Progenitor cell of endocrine pancreas (in vitro differentiated cells): Measurements from ENCODE around the gene CDKL2. TPM values are rescaled to one million over a fixed set of nuclear protein-coding genes. Genes with fewer than 3 reads are reported as not detected.
"Not testable (repeated sequence)": the region's sequence is repeated elsewhere in the genome, so short reads cannot be mapped to it uniquely, and the experiment has no call there.

Experiments used
- DNase-seq: peaks from one replicate; pipeline ENCODE4 v3.0.0; 2021; ENCODE audit warnings: low spot score; ENCODE audit not compliant: unreplicated experiment
- H3K27ac Mint-ChIP-seq: 2 replicates; pipeline ENCODE4 v1.8.0; 2021; ENCODE audit warnings: mild to moderate bottlenecking, moderate library complexity, mixed read lengths
- H3K27me3 Mint-ChIP-seq: 2 replicates; pipeline ENCODE4 v1.8.0; 2021; ENCODE audit warnings: mixed read lengths
- H3K36me3 Mint-ChIP-seq: 2 replicates; pipeline ENCODE4 v1.8.0; 2022; ENCODE audit warnings: mixed read lengths; ENCODE audit not compliant: insufficient read depth
- H3K4me1 Mint-ChIP-seq: 2 replicates; pipeline ENCODE4 v1.8.0; 2021; ENCODE audit warnings: low read depth, mixed read lengths
- H3K4me3 Mint-ChIP-seq: 2 replicates; pipeline ENCODE4 v1.8.0; 2021; ENCODE audit warnings: low read depth, mild to moderate bottlenecking, moderate library complexity, mixed read lengths
- H3K9me3 Mint-ChIP-seq: 2 replicates; pipeline ENCODE4 v1.8.0; 2021; ENCODE audit warnings: low read depth, mixed read lengths
- total RNA-seq: library from RNA; stranded (reverse); gene quantifications from 2 replicates; pipeline ENCODE4 v1.2.1, GENCODE V29; 2021
- TF ChIP-seq, protein P1 (sequence below): fragments of 200-600 bp; sonication (generic); IDR thresholded peaks from one replicate; pipeline ENCODE4 v1.5.0; 2021; ENCODE audit warnings: antibody characterized with exemption, mild to moderate bottlenecking; ENCODE audit not compliant: unreplicated experiment

Gene CDKL2
- total RNA-seq, 1 donor from 2014 or later, result 3.0 TPM

DNA sequence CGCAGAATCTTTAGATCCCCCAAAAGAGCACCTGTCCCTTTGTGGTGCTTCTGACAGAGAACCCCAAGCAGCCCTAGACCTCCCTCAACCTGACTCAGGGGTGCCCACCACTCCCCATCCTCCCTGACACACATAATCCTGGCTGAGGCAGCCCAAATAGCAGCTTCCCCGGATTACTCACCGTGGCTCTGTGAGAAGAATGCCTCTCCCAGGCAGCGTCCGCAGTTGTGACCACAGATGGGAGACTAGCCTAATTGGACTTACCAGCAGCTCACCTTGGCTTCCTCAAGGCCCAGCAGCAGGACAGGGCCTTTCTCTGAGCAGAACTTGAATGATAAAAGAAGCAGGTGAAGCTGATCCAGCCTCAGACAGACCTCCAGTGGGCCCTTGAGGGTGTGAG, 84.8 kb downstream of the CDKL2 start:
- Mint-ChIP-seq H3K9me3 (peaks cover 4% of the 10 kb centered on the region), H3K27ac (no peak overlapping the region), H3K27me3 (no peaks in the 10 kb centered on the region), H3K4me3 (no peak overlapping the region), H3K4me1 (peaks cover 4% of the 10 kb centered on the region), H3K36me3 (peaks cover 7% of the 10 kb centered on the region)
- TF ChIP-seq, protein P1, sequence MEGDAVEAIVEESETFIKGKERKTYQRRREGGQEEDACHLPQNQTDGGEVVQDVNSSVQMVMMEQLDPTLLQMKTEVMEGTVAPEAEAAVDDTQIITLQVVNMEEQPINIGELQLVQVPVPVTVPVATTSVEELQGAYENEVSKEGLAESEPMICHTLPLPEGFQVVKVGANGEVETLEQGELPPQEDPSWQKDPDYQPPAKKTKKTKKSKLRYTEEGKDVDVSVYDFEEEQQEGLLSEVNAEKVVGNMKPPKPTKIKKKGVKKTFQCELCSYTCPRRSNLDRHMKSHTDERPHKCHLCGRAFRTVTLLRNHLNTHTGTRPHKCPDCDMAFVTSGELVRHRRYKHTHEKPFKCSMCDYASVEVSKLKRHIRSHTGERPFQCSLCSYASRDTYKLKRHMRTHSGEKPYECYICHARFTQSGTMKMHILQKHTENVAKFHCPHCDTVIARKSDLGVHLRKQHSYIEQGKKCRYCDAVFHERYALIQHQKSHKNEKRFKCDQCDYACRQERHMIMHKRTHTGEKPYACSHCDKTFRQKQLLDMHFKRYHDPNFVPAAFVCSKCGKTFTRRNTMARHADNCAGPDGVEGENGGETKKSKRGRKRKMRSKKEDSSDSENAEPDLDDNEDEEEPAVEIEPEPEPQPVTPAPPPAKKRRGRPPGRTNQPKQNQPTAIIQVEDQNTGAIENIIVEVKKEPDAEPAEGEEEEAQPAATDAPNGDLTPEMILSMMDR, result no peak
- DNase-seq, result no peak

DNA sequence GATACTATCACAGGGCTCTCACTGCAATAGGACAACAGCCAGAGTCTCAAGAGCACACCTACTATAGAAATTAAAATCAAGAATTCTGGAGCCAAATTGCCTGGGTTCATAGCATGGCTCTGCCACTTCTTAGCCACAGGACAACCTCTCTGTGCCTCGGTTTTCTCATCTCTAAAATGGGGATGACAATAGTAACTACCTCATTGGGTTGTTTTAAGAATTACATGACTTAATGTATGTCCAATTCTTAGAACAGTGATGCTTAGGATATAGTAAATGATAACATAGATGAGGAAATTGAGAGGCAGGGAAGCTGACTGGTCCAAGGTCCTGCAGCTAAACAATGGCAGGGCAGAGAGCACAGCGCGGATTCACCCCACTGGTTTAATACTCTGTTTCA, 85.5 kb downstream of the CDKL2 start:
- H3K36me3 Mint-ChIP-seq, result peaks cover 7% of the 10 kb centered on the region
- H3K4me3 Mint-ChIP-seq, result no peak overlapping the region
- peaks cover 4% of the 10 kb centered on the region for H3K9me3 Mint-ChIP-seq
- H3K27me3 Mint-ChIP-seq, result no peaks in the 10 kb centered on the region
- H3K4me1 Mint-ChIP-seq, result peaks cover 4% of the 10 kb centered on the region
- DNase-seq, result no peak
- TF ChIP-seq, protein P1, result no peak
- H3K27ac Mint-ChIP-seq, result no peak overlapping the region

DNA sequence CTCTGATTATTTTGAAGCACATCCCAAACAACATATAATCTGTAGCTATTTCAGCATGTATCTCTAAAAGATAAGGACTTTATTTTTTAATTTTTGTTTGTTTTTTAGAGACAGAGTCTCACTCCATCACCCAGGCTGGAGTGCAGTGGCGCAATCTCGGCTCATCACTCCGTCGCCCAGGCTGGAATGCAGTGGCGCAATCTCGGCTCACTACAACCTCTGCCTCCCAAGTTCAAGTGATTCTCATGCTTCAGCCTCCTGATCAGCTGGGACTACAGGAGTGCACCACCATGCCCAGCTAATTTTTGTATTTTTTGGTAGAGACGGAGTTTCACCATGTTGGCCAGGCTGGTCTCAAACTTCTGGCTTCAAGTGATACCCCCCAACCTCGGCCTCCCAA, 86.1 kb downstream of the CDKL2 start:
- H3K27ac Mint-ChIP-seq, H3K4me3 Mint-ChIP-seq, DNase-seq, H3K4me1 Mint-ChIP-seq, H3K9me3 Mint-ChIP-seq, H3K36me3 Mint-ChIP-seq, H3K27me3 Mint-ChIP-seq: not testable (repeated sequence)

GRCh38 chr4:75542824-75543223, 87.5 kb downstream of the CDKL2 start:
- Mint-ChIP-seq H3K36me3 (peaks cover 6% of the 10 kb centered on the region), H3K9me3 (no peaks in the 10 kb centered on the region), H3K4me1 (no peaks in the 10 kb centered on the region), H3K27ac (no peak overlapping the region), H3K27me3 (no peaks in the 10 kb centered on the region), H3K4me3 (no peak overlapping the region)
- no peak for DNase-seq
- TF ChIP-seq, protein P1, result no peak

DNA sequence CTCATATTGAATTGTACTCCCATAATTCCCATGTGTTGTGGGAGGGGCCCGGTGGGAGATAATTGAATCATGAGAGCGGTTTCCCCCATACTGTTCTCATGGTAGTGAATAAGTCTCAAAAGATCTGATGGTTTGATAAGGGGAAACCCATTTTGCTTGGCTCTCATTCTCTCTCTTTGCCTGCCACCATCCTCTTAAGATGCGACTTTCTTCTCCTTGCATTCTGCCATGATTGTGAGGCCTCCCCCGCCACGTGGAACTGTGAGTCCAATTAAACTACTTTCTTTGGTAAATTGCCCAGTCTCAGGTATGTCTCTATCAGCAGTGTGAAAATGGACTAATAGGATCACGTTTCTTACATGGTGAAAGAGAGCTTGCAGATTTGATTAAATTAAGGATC, 93.0 kb downstream of the CDKL2 start:
- not testable (repeated sequence) for H3K4me1 Mint-ChIP-seq, H3K27me3 Mint-ChIP-seq, DNase-seq, H3K9me3 Mint-ChIP-seq, H3K27ac Mint-ChIP-seq, H3K4me3 Mint-ChIP-seq
- peaks cover 28% of the 10 kb centered on the region for H3K36me3 Mint-ChIP-seq

- H3K4me3 Mint-ChIP-seq, DNase-seq, H3K27ac Mint-ChIP-seq, H3K27me3 Mint-ChIP-seq, H3K4me1 Mint-ChIP-seq: not testable (repeated sequence)
- H3K9me3 Mint-ChIP-seq, result peaks cover 27% of the 10 kb centered on the region
- peaks cover 54% of the 10 kb centered on the region for H3K36me3 Mint-ChIP-seq
Measured at GRCh38 chr4:75533926-75534325, 96.4 kb downstream of the CDKL2 start.

DNA sequence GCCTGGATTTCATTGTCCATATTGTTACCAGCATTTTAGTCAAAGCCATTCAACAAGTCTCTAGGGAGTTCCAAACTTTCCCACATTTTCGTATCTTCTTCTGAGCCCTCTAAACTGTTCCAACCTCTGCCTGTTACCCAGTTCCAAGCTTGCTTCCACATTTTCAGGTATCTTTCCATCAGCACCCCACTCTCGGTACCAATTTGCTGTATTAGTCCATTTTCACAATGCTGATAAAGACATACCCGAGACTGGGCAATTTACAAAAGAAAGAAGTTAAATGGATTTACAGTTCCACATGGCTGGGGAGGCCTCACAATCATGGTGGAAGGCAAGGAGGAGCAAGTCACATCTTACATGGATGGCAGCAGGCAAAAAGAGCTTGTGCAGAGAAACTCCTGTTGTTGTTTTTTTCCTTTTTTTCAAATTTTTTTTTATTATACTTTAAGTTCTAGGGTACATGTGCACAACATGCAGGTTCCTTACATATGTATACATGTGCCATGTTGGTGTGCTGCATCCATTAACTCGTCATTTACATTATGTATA, 96.9 kb downstream of the CDKL2 start:
- not testable (repeated sequence) for DNase-seq, H3K27ac Mint-ChIP-seq, H3K27me3 Mint-ChIP-seq, H3K4me1 Mint-ChIP-seq, H3K4me3 Mint-ChIP-seq
- Mint-ChIP-seq H3K9me3 (peaks cover 27% of the 10 kb centered on the region), H3K36me3 (peaks cover 52% of the 10 kb centered on the region)

DNA sequence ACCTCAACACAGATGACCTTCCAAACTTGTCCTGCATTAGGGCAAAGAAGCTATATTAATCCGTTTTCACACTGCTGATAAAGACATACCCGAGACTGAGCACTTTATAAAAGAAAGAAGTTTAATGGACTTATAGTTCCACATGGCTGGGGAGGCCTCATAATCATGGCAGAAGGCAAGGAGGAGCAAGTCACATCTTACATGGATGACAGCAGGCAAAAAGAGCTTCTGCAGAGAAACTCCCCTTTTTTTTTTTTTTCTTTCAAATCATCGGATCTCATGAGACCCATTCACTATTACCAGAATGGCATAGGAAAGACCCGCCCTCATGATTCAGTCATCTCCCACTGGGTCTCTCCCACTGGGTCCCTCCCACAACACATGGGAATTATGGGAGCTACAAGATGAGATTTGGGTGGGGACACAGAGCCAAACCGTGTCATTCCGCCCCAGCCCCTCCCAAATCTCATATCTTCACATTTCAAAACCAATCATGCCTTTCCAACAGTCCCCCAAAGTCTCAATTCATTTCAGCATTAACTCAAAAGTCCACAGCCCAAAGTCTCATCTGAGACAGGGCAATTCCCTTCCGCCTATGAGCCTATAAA, 98.7 kb downstream of the CDKL2 start:
- Mint-ChIP-seq H3K36me3 (peaks cover 55% of the 10 kb centered on the region), H3K9me3 (peaks cover 27% of the 10 kb centered on the region)
- DNase-seq, H3K4me3 Mint-ChIP-seq, H3K4me1 Mint-ChIP-seq, H3K27me3 Mint-ChIP-seq, H3K27ac Mint-ChIP-seq: not testable (repeated sequence)
